Lung microvascular endothelial cell (primary cell): ENCODE data around the gene STRADA. TPM values are rescaled to one million over a fixed set of nuclear protein-coding genes. Genes with fewer than 3 reads are reported as not detected.

Source experiments
- DNase-seq, 2 donors: peaks; one replicate each; pipeline versions ENCODE4 v3.0.0 to v3.0.0-alpha.2; 2010; ENCODE audit warnings: low read depth in 2 of 2
- total RNA-seq: library from RNA; depleted of rRNA; stranded (reverse); fragments of >200 nt; gene quantifications from 2 replicates; pipeline ENCODE4 v1.2.1, GENCODE V29; 2014

STRADA gene
- total RNA-seq, 1 donor from 2014 or later: 29.0 TPM

GRCh38 chr17:63701868-63702720 is 39.5 kb downstream of the STRADA start:
- no peak for DNase-seq

- DNase-seq: no peak
Observed at GRCh38 chr17:63701456-63701820, 40.2 kb downstream of the STRADA start.

- DNase-seq: peak; percentile 70 to 81
Observed at GRCh38 chr17:63700528-63701455, 40.8 kb downstream of the STRADA start.

GRCh38 chr17:63699638-63700527 is 41.7 kb downstream of the STRADA start, which contains the start of gene LIMD2:
TSS of gene LIMD2 (minus strand) at chr17:63700125. CDS start at chr17:63699298, 827 bp downstream.
- peak; percentile 51 to 77 for DNase-seq

GRCh38 chr17:63698886-63699637 is 42.5 kb downstream of the STRADA start:
- peak; percentile 67 to 76 for DNase-seq

GRCh38 chr17:63698381-63698885 is 43.2 kb downstream of the STRADA start:
- peak in 1 of 2 donors; percentile 30 for DNase-seq

- DNase-seq: peak; percentile 55 to 69
Observed at GRCh38 chr17:63697341-63698286, 44.0 kb downstream of the STRADA start.

- peak; percentile 57 to 73 for DNase-seq
Observed at GRCh38 chr17:63696381-63696961, 45.1 kb downstream of the STRADA start.

- no peak for DNase-seq
Observed at GRCh38 chr17:63695889-63696288, 45.7 kb downstream of the STRADA start.

GRCh38 chr17:63694950-63695773 is 46.4 kb downstream of the STRADA start:
- no peak for DNase-seq

GRCh38 chr17:63694229-63694949 is 47.2 kb downstream of the STRADA start:
- DNase-seq: no peak

- DNase-seq: no peak
Observed at GRCh38 chr17:63693411-63694113, 48.0 kb downstream of the STRADA start.

GRCh38 chr17:63692195-63692816 is 49.3 kb downstream of the STRADA start:
- no peak for DNase-seq

- DNase-seq: no peak
Observed at GRCh38 chr17:63689479-63689878, 52.1 kb downstream of the STRADA start.

GRCh38 chr17:63688396-63689020 is 53.1 kb downstream of the STRADA start:
- DNase-seq: no peak
